ENCODE measurements around the gene VWA3A.
A peak's percentile ranks its signal among the peaks of the same experiment; 100 is the strongest.

Gene VWA3A

DNA sequence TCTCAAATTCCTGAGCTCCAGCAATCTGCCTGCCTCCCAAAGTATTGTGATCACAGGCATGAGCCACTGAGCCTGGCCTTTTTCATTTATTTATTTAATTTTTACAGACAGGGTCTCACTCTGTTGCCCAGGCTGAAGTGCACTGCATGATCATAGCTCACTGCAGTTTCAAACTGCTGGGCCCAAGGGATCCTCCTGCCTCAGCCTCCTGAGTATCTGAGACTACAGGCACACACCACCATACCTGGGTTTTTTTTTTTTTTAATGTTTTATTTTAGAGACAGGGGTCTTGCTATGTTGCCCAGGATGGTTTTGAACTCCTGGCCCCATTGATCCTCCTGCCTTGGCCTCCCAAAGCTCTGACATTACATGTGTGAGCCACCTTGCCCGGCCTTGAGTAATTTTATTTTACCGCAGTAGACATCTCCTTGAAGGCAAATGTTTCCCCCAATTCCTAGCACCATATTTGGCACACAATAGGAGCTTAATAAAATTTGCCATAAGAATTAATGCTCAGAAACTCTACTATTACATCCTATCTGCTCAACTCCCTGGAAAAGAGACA is 111.8 kb downstream of the VWA3A start:
- DNase-seq = no peak

DNA sequence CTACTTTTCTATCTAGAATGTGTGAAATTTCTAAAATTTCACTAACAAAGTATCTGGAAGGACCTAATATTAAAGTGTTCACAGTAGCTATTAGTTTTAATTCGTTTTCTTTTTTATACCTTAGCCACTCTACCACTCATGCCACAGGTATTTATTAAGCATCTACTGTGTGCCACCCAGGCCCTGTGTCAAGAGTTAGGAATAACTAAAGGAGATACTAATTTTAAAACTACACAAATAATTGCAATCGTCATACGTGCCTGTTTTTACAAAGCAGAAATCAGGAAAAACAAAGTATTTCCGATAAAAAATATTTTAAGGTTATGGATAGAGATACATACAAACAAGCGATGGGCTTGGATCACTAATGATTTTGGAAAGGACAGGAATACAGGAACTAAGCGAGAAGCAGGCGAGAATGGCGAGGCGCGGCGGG is 113.3 kb downstream of the VWA3A start:
- DNase-seq = no peak

DNA sequence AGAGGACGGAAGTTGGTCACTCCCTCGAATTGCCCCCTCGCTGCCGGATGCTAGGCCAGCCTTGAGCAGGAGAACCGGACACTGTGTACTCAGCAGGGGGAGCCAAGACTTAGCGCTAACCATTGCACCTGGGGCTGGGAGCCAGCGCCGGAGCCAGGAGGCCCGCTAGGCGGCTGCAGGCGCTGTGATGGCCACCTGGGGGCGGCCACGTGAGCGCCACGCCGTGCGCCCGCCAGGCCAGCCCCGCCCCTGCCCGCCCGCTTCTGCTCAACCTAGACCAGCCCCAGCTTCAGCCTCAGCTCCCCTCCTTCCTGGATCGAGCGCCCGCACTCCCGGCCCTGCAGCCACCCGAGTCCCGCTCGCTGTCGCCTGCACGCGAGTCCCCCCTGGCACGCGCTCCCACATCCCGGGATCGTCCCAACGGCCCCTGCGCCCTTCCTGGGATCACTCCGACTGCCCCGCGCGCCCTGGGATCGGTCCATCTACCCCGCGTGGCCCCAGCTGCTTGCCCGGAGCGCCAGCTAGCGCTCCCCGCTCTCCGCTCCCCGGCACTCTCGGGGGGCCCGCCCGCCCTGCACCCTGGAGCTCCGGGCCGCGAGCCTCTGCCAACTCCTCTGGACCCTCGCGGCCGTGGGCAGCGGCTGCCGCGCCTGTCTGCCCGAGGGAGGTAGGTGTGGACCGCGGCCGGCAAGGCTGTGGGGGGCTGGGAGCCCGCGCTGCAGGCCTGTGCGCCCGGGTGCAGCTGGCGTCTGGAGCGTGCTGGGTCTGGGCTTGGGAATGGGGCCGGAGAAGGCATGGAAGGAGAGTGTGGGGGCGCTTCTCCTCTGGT is 113.9 kb downstream of the VWA3A start, which contains the start of gene EEF2K:
Gene EEF2K (plus strand): TSS at position 266 of the 829 bp plus-strand sequence. CDS start 19,452 bp downstream, outside the sequence.
- DNase-seq = peak; percentile 62

Data from effector CD8-positive, alpha-beta T cell (primary cell).